PFSK-1 (cell line): Measurements from ENCODE around the gene SLC22A6.

Experiments used
- FOXP2 ChIP-seq: optimal IDR thresholded peaks from 2 replicates; pipeline ENCODE3; 2011; ENCODE audit warnings: borderline replicate concordance, control low read depth, inconsistent platforms; ENCODE audit not compliant: insufficient read depth; ENCODE audit errors: extremely low read length, extremely low read depth
- POLR2AphosphoS5 ChIP-seq: IDR thresholded peaks from 2 replicates; pipeline ENCODE4 v1.6.1; 2012; ENCODE audit warnings: low read depth, mild to moderate bottlenecking, control low read depth, low read length, moderate library complexity
- REST ChIP-seq, 2 experiments: IDR thresholded peaks; 2 replicates each; pipeline versions ENCODE4 v1.6.1 to v1.8.0; 2011 to 2012; ENCODE audit warnings: low read depth in 2 of 2, low read length in 2 of 2, control low read depth in 1 of 2, inconsistent platforms in 1 of 2, mild to moderate bottlenecking in 1 of 2, moderate library complexity in 1 of 2; ENCODE audit not compliant: insufficient read depth in 1 of 2
- SIN3A ChIP-seq: IDR thresholded peaks from 2 replicates; pipeline ENCODE4 v1.6.1; 2012; ENCODE audit warnings: mild to moderate bottlenecking, low read length, moderate library complexity, borderline replicate concordance; ENCODE audit not compliant: insufficient read depth
- TAF1 ChIP-seq: IDR thresholded peaks from 2 replicates; pipeline ENCODE4 v1.6.1; 2012; ENCODE audit warnings: low read length, control low read depth, borderline replicate concordance; ENCODE audit not compliant: insufficient read depth

Gene SLC22A6

GRCh38 chr11:62981743-62982142 lies 3.0 kb downstream of the SLC22A6 start:
- no peak for TF ChIP-seq TAF1
- no peak for TF ChIP-seq POLR2AphosphoS5
- TF ChIP-seq REST (IDR thresholded peaks at IDR 0.05; ENCODE audit: insufficient read depth in 1 of 2, low read depth in 2 of 2, low read length in 2 of 2): no peak
- TF ChIP-seq SIN3A: no peak
- TF ChIP-seq FOXP2: no peak

- no peak for TF ChIP-seq TAF1
- no peak for TF ChIP-seq POLR2AphosphoS5
- peak; percentile 83 to 95 for TF ChIP-seq REST (IDR thresholded peaks at IDR 0.05; ENCODE audit: insufficient read depth in 1 of 2, low read depth in 2 of 2, low read length in 2 of 2)
Measured at GRCh38 chr11:62980133-62980760, 4.5 kb downstream of the SLC22A6 start.

DNA sequence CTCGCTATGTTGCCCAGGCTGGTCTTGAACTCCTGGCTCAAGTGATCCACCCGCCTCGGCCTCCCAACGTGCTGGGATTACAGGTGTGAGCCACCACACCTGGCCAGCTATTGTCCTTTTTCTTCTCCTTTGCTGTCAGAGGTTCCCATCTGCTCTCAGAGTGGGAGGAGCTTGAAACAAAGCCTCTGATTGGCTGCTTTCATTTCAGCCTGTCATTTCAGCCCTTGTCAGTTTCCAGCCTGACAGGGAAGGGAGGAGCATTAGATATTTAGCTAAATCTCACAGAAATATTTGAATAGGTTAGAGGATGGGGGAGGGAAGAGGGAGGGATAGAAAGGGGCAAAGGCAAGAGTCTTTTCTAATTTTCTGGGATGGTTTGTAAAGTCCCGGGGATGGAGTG lies 8.7 kb downstream of the SLC22A6 start:
- TF ChIP-seq POLR2AphosphoS5: no peak
- no peak for TF ChIP-seq TAF1
- TF ChIP-seq SIN3A: no peak
- no peak for TF ChIP-seq FOXP2
- no peak for TF ChIP-seq REST (IDR thresholded peaks at IDR 0.05; ENCODE audit: insufficient read depth in 1 of 2, low read depth in 2 of 2, low read length in 2 of 2)

DNA sequence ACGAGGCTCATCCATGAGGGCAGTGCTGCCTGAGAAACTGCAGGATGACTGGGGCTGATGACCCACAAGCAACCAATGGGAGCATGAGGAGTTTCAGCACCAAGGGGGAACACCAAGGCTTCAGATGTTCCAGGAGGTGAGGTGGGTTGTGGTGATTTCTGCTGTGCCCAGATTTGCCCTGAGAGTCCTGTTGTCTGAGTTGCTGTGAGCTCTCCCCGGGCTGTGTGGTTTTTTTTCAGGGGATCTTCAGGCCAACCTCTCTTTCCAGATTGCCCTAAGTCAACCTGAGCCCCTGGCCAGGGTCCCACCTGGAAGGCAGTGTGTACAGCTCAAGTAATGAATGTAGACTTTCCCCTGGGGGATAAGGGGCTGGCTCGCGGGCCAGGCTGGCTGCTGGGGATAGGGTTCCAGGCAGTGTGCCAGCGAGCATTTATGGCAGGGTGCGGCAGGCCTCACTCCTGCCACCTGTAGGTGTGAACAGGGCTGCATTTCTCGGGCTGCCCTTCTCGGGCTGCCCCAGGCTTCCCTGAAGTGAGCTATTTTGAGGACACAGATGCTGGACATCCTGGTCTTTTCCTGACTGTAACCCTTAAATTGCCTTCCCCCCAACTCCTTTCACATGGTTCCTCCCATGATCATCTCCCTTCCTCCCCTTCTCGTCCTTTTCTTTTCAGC lies 9.8 kb downstream of the SLC22A6 start:
- TF ChIP-seq FOXP2 (no peak), POLR2AphosphoS5 (no peak), REST (IDR thresholded peaks at IDR 0.05; ENCODE audit: insufficient read depth in 1 of 2, low read depth in 2 of 2, low read length in 2 of 2) (no peak), SIN3A (no peak), TAF1 (no peak)
